NCI-H1105 treated with DMSO at 0.1 percent for 48 hours (cell line): ENCODE data around the gene WDR89.
"Not testable (repeated sequence)": the region's sequence is repeated elsewhere in the genome, so short reads cannot be mapped to it uniquely, and the experiment has no call there.

Source experiments
- DNase-seq: peaks from one replicate; lab custom pipeline; 2025; lab: John Stamatoyannopoulos, UW

Gene WDR89

GRCh38 chr14:63596998-63597658, 44.5 kb downstream of the WDR89 start:
- no peak for DNase-seq

- DNase-seq: no peak
Observed at GRCh38 chr14:63594455-63595372, 47.0 kb downstream of the WDR89 start.

GRCh38 chr14:63583046-63583445, 58.6 kb downstream of the WDR89 start:
- DNase-seq: not testable (repeated sequence)

- DNase-seq: no peak
Observed at GRCh38 chr14:63581491-63581890, 60.2 kb downstream of the WDR89 start.

GRCh38 chr14:63578300-63578699, 63.4 kb downstream of the WDR89 start:
- DNase-seq: no peak

- DNase-seq: no peak
Observed at GRCh38 chr14:63573581-63573980, 68.1 kb downstream of the WDR89 start.

- DNase-seq: no peak
Observed at GRCh38 chr14:63565448-63565847, 76.2 kb downstream of the WDR89 start.

GRCh38 chr14:63564318-63564717, 77.4 kb downstream of the WDR89 start:
- DNase-seq: no peak

- DNase-seq: no peak
Observed at GRCh38 chr14:63563370-63564026, 78.2 kb downstream of the WDR89 start.

GRCh38 chr14:63562405-63562804, 79.3 kb downstream of the WDR89 start:
- DNase-seq: no peak

GRCh38 chr14:63555572-63555971, 86.1 kb downstream of the WDR89 start:
- no peak for DNase-seq

GRCh38 chr14:63551332-63551731, 90.3 kb downstream of the WDR89 start:
- no peak for DNase-seq

- DNase-seq: no peak
Observed at GRCh38 chr14:63547798-63548335, 93.8 kb downstream of the WDR89 start.
